ENCODE data around the gene LAMP5.

The LAMP5 gene

GRCh38 chr20:9532069-9532838 lies 17.9 kb downstream of the LAMP5 start:
- no peak for TF ChIP-seq CTCF (IDR thresholded peaks at IDR 0.05; ENCODE audit: low read depth, low read length)
- DNase-seq (ENCODE audit: extremely low read depth, low read depth), result no peak

- no peak for DNase-seq (ENCODE audit: extremely low read depth, low read depth)
- TF ChIP-seq CTCF (IDR thresholded peaks at IDR 0.05; ENCODE audit: low read depth, low read length), result no peak
These were observed 19.6 kb downstream of the LAMP5 start for GRCh38 chr20:9534025-9534424.

GRCh38 chr20:9535449-9535848 lies 21.1 kb downstream of the LAMP5 start:
- DNase-seq (ENCODE audit: extremely low read depth, low read depth), result no peak
- TF ChIP-seq CTCF (IDR thresholded peaks at IDR 0.05; ENCODE audit: low read depth, low read length), result no peak

GRCh38 chr20:9543214-9543613 lies 28.8 kb downstream of the LAMP5 start:
- no peak for TF ChIP-seq CTCF (IDR thresholded peaks at IDR 0.05; ENCODE audit: low read depth, low read length)
- no peak for DNase-seq (ENCODE audit: extremely low read depth, low read depth)

GRCh38 chr20:9550283-9550682 lies 35.9 kb downstream of the LAMP5 start:
- no peak for DNase-seq (ENCODE audit: extremely low read depth, low read depth)
- no peak for TF ChIP-seq CTCF (IDR thresholded peaks at IDR 0.05; ENCODE audit: low read depth, low read length)

GRCh38 chr20:9550871-9551270 lies 36.5 kb downstream of the LAMP5 start:
- DNase-seq (ENCODE audit: extremely low read depth, low read depth), result no peak
- no peak for TF ChIP-seq CTCF (IDR thresholded peaks at IDR 0.05; ENCODE audit: low read depth, low read length)

- no peak for DNase-seq (ENCODE audit: extremely low read depth, low read depth)
- TF ChIP-seq CTCF (IDR thresholded peaks at IDR 0.05; ENCODE audit: low read depth, low read length), result no peak
These were observed 37.6 kb downstream of the LAMP5 start for GRCh38 chr20:9551808-9552550.

Measured in AG09319 (cell line).